ENCODE measurements around the gene BRICD5.

- TF ChIP-seq ZNF430 (CRISPR knock-in tag; IDR thresholded peaks at IDR 0.05) (no peak), KAT7 (CRISPR knock-in tag; IDR thresholded peaks at IDR 0.05; ENCODE audit: borderline replicate concordance) (no peak), CEBPB (IDR thresholded peaks at IDR 0.05; ENCODE audit: borderline replicate concordance, low read depth, low read length) (no peak), KDM4B (CRISPR knock-in tag; IDR thresholded peaks at IDR 0.05) (no peak), ZFP62 (CRISPR knock-in tag; IDR thresholded peaks at IDR 0.05) (no peak), TAF1 (CRISPR knock-in tag; IDR thresholded peaks at IDR 0.05) (no peak), TCF7L2 (IDR thresholded peaks at IDR 0.05; ENCODE audit: low read depth, low read length) (no peak), SKI (IDR thresholded peaks at IDR 0.05; ENCODE audit: partially characterized antibody) (no peak)
Measured at GRCh38 chr16:2260250-2260649, 49.6 kb upstream of the BRICD5 start.
